ENCODE results near the gene TBC1D32. TPM values are rescaled to one million over a fixed set of nuclear protein-coding genes. Genes with fewer than 3 reads are reported as not detected.
A peak's percentile ranks its signal among the peaks of the same experiment; 100 is the strongest.
"Not testable (repeated sequence)": the region's sequence is repeated elsewhere in the genome, so short reads cannot be mapped to it uniquely, and the experiment has no call there.

The TBC1D32 gene
- total RNA-seq, 2 donors from 2014 or later, result 2.3 to 10.4 TPM

GRCh38 chr6:121076119-121076518 is 258.2 kb downstream of the TBC1D32 start:
- ATAC-seq (ENCODE audit: insufficient number of reproducible peaks, low FRiP score, low read depth), result no peak
- no peak for DNase-seq (ENCODE audit: low spot score)
- TF ChIP-seq CTCF (IDR thresholded peaks at IDR 0.05), result no peak
- Histone ChIP-seq H3K27ac (no peak overlapping the region), H3K36me3 (no peaks in the 10 kb centered on the region), H3K27me3 (replicated peaks; ENCODE audit: insufficient read depth) (no peaks in the 10 kb centered on the region), H3K4me3 (no peak overlapping the region), H3K9me3 (no peaks in the 10 kb centered on the region), H3K4me1 (ENCODE audit: control insufficient read depth in 1 of 2, low read depth in 2 of 2) (no peaks in the 10 kb centered on the region)

DNA sequence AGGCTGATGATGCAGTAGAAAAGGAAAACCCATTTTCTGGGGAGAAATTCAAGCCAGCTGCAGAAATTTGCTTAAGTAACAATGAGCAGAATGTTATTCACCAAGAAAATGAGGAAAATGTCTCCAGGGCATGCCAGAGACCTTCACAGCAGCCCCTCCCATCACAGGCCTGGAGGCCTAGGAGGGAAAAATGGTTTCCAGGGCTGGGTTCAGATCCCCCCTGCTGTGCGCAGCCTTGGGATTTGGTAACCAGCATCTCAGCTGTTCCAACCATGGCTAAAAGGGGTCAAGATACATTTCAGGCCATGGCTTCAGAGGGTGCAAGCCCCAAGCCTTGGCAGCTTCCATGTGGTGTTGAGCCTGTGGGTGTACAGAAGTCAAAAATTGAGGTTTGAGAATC is 265.5 kb downstream of the TBC1D32 start:
- H3K27me3 ChIP-seq (replicated peaks; ENCODE audit: insufficient read depth); H3K4me3 ChIP-seq; H3K36me3 ChIP-seq; H3K27ac ChIP-seq; ATAC-seq (ENCODE audit: insufficient number of reproducible peaks, low FRiP score, low read depth); H3K4me1 ChIP-seq (ENCODE audit: control insufficient read depth in 1 of 2, low read depth in 2 of 2); H3K9me3 ChIP-seq; DNase-seq (ENCODE audit: low spot score): not testable (repeated sequence)

- H3K36me3 ChIP-seq, result no peaks in the 10 kb centered on the region
- H3K4me3 ChIP-seq, result no peak overlapping the region
- no peak overlapping the region for H3K27ac ChIP-seq
- no peaks in the 10 kb centered on the region for H3K27me3 ChIP-seq (replicated peaks; ENCODE audit: insufficient read depth)
- no peaks in the 10 kb centered on the region for H3K4me1 ChIP-seq (ENCODE audit: control insufficient read depth in 1 of 2, low read depth in 2 of 2)
- DNase-seq (ENCODE audit: low spot score), result no peak
- ATAC-seq (ENCODE audit: insufficient number of reproducible peaks, low FRiP score, low read depth), result no peak
- no peaks in the 10 kb centered on the region for H3K9me3 ChIP-seq
- no peak for TF ChIP-seq CTCF (IDR thresholded peaks at IDR 0.05)
Observed at GRCh38 chr6:121067381-121067780, 266.9 kb downstream of the TBC1D32 start.

DNA sequence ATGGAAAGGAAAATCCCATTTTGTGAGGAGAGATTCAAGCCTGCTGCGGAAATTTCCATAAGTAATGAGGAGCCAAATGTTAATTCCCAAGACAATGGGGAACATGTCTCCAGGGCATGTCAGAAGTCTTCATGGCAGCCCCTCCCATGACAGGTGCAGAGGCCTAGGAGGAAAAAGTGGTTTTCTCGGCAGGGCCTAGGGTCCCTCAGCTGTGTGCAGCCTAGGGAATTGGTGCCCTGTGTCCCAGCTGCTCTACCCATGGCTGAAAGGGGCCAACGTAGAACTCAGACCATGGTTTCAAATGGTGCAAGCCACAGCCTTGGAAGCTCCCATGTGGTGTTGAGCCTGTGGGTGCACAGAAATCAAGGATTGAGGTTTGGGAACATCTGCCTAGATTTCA is 269.9 kb downstream of the TBC1D32 start:
- Histone ChIP-seq H3K27me3 (replicated peaks; ENCODE audit: insufficient read depth) (no peaks in the 10 kb centered on the region), H3K4me1 (ENCODE audit: control insufficient read depth in 1 of 2, low read depth in 2 of 2) (no peaks in the 10 kb centered on the region), H3K36me3 (no peaks in the 10 kb centered on the region), H3K4me3 (no peak overlapping the region), H3K9me3 (no peaks in the 10 kb centered on the region), H3K27ac (no peak overlapping the region)
- ATAC-seq (ENCODE audit: insufficient number of reproducible peaks, low FRiP score, low read depth) (no peak), DNase-seq (ENCODE audit: low spot score) (no peak)
- no peak for TF ChIP-seq CTCF (IDR thresholded peaks at IDR 0.05)

DNA sequence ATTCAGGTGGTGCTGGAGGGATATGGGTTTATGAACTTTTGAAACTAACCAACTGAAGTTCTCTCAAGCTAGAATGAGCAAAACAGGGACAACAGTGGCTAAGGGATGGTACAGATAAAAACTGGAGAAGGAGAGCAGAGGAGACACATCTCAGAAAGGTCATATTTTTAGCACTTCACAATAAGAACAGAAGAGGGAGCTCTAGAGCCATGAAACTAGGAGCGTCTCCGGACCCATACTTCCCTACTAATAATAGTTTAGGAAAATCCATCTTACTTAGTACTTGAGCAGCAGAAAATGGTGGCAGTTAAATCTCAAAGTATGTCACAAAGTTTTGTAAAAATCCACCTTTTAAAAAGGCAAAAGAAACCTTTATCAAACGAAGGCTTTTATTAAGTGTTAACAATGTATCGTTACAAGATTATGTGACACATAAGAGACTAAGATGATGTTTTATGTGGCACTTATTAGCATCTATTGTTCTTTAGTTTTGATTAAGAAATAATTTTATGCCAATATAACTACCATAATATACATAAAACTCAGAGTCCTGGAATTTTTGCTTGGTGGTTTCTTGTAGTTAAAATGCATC is 278.6 kb downstream of the TBC1D32 start:
- Histone ChIP-seq H3K36me3 (no peaks in the 10 kb centered on the region), H3K27me3 (replicated peaks; ENCODE audit: insufficient read depth) (no peaks in the 10 kb centered on the region), H3K27ac (no peak overlapping the region), H3K4me3 (no peak overlapping the region), H3K9me3 (no peaks in the 10 kb centered on the region), H3K4me1 (ENCODE audit: control insufficient read depth in 1 of 2, low read depth in 2 of 2) (no peaks in the 10 kb centered on the region)
- ATAC-seq (ENCODE audit: insufficient number of reproducible peaks, low FRiP score, low read depth) (no peak), DNase-seq (ENCODE audit: low spot score) (no peak)
- peak; percentile 37 for TF ChIP-seq CTCF (IDR thresholded peaks at IDR 0.05)

- H3K36me3 ChIP-seq; H3K4me3 ChIP-seq; H3K4me1 ChIP-seq (ENCODE audit: control insufficient read depth in 1 of 2, low read depth in 2 of 2); DNase-seq (ENCODE audit: low spot score); H3K27ac ChIP-seq; H3K9me3 ChIP-seq; H3K27me3 ChIP-seq (replicated peaks; ENCODE audit: insufficient read depth); ATAC-seq (ENCODE audit: insufficient number of reproducible peaks, low FRiP score, low read depth): not testable (repeated sequence)
Observed at GRCh38 chr6:121048593-121048992, 285.7 kb downstream of the TBC1D32 start.

GRCh38 chr6:121044905-121045304 is 289.4 kb downstream of the TBC1D32 start:
- not testable (repeated sequence) for ATAC-seq (ENCODE audit: insufficient number of reproducible peaks, low FRiP score, low read depth); H3K27me3 ChIP-seq (replicated peaks; ENCODE audit: insufficient read depth); H3K36me3 ChIP-seq; DNase-seq (ENCODE audit: low spot score); H3K4me1 ChIP-seq (ENCODE audit: control insufficient read depth in 1 of 2, low read depth in 2 of 2); H3K27ac ChIP-seq; H3K4me3 ChIP-seq; H3K9me3 ChIP-seq

DNA sequence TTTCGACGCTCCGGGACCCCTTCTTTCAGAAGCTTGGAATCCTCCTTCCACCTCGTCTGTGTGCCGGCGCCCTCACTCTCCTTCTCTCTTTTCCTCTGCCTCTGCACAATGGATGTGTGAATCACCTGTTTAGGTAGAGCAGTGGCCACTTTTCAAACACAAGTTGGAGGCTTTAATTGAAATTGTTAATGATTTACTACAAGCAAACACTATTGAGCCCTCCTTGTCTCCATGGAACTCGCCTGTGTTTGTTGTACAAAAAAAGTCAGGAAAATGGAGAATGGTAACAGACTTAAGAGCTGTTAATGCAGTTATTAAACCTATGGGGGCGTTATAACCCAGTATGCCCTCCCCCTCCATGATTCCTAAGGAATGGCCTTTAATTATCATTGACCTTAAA is 290.6 kb downstream of the TBC1D32 start:
- not testable (repeated sequence) for H3K9me3 ChIP-seq; H3K4me3 ChIP-seq; ATAC-seq (ENCODE audit: insufficient number of reproducible peaks, low FRiP score, low read depth); H3K27ac ChIP-seq; H3K36me3 ChIP-seq; DNase-seq (ENCODE audit: low spot score); H3K4me1 ChIP-seq (ENCODE audit: control insufficient read depth in 1 of 2, low read depth in 2 of 2); H3K27me3 ChIP-seq (replicated peaks; ENCODE audit: insufficient read depth)

DNA sequence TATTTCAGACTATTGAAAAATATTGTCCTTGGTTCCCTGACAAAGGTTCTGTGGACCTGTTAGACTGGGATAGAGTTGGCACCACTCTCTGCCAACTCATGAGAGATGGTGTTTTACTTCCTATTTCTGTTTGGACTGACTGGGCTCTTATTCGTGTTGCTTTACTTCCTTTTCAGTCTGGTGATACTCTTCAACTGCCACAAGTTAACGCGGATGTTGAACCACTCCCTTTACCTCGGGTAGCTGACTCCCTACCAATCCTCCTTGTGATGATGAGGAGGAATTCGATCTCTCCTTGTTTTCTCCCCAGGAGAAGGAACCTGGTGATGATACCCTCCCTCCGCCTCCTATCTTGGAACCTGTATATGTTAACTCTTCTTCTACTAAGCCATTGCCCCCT is 291.1 kb downstream of the TBC1D32 start:
- not testable (repeated sequence) for H3K36me3 ChIP-seq; H3K9me3 ChIP-seq; ATAC-seq (ENCODE audit: insufficient number of reproducible peaks, low FRiP score, low read depth); H3K4me3 ChIP-seq; H3K27me3 ChIP-seq (replicated peaks; ENCODE audit: insufficient read depth); H3K4me1 ChIP-seq (ENCODE audit: control insufficient read depth in 1 of 2, low read depth in 2 of 2); H3K27ac ChIP-seq; DNase-seq (ENCODE audit: low spot score)
